Hepatocyte (in vitro differentiated cells): ENCODE results near the gene MESD.

ENCODE experiments used
- EZH2 ChIP-seq: fragments of 200-600 bp; sonication (generic); IDR thresholded peaks from 2 replicates; pipeline ENCODE4 v1.6.1; 2016; ENCODE audit warnings: antibody characterized with exemption, mild to moderate bottlenecking, borderline replicate concordance
- EZH2phosphoT487 ChIP-seq: fragments of 200-600 bp; sonication (generic); IDR thresholded peaks from one replicate; pipeline ENCODE4 v1.6.1; 2018; ENCODE audit warnings: antibody characterized with exemption, mild to moderate bottlenecking, low read depth, moderate library complexity; ENCODE audit not compliant: unreplicated experiment, severe bottlenecking
- TF ChIP-seq, protein P1 (sequence below): fragments of 200-600 bp; sonication (generic); IDR thresholded peaks from 2 replicates; pipeline ENCODE4 v1.5.1; 2016; ENCODE audit warnings: antibody characterized with exemption, mild to moderate bottlenecking; ENCODE audit not compliant: poor library complexity

- TF ChIP-seq, protein P1, sequence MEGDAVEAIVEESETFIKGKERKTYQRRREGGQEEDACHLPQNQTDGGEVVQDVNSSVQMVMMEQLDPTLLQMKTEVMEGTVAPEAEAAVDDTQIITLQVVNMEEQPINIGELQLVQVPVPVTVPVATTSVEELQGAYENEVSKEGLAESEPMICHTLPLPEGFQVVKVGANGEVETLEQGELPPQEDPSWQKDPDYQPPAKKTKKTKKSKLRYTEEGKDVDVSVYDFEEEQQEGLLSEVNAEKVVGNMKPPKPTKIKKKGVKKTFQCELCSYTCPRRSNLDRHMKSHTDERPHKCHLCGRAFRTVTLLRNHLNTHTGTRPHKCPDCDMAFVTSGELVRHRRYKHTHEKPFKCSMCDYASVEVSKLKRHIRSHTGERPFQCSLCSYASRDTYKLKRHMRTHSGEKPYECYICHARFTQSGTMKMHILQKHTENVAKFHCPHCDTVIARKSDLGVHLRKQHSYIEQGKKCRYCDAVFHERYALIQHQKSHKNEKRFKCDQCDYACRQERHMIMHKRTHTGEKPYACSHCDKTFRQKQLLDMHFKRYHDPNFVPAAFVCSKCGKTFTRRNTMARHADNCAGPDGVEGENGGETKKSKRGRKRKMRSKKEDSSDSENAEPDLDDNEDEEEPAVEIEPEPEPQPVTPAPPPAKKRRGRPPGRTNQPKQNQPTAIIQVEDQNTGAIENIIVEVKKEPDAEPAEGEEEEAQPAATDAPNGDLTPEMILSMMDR = no peak
- TF ChIP-seq EZH2phosphoT487 (no peak), EZH2 (no peak)
Measured at GRCh38 chr15:80948651-80949292, 40.8 kb downstream of the MESD start.
